ENCODE data around the gene C3orf20.

The C3orf20 gene

DNA sequence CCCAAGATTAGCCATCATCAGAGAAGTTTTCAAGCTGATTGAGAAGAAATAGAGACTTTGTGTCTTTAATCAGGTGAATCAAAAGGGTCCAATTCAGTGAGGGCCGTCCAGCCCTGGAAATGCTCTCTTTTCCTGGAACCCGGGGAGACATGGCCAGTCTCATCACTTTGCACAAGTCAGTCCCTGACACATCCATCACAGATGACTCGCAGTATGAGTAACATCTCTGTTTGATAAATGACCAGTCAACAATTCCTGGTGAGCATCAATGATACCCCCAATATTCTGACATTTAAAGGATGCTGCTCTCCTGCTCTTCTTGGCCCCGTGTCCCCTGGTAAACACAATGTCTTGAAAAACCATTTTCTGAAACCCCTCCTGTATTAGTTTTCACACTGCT is 26.7 kb downstream of the C3orf20 start:
- H3K4me3 ChIP-seq (ENCODE audit: control insufficient read depth, low read depth, low read length), result no peak overlapping the region
- TF ChIP-seq CTCF (conservative IDR thresholded peaks at IDR 0.05; ENCODE audit: control insufficient read depth, insufficient read depth, low read depth, low read length), result no peak
- DNase-seq (ENCODE audit: low read depth), result no peak

- no peak for TF ChIP-seq CTCF (conservative IDR thresholded peaks at IDR 0.05; ENCODE audit: control insufficient read depth, insufficient read depth, low read depth, low read length)
- no peak for DNase-seq (ENCODE audit: low read depth)
- no peak overlapping the region for H3K4me3 ChIP-seq (ENCODE audit: control insufficient read depth, low read depth, low read length)
Observed at GRCh38 chr3:14703128-14703750, 28.3 kb downstream of the C3orf20 start.

DNA sequence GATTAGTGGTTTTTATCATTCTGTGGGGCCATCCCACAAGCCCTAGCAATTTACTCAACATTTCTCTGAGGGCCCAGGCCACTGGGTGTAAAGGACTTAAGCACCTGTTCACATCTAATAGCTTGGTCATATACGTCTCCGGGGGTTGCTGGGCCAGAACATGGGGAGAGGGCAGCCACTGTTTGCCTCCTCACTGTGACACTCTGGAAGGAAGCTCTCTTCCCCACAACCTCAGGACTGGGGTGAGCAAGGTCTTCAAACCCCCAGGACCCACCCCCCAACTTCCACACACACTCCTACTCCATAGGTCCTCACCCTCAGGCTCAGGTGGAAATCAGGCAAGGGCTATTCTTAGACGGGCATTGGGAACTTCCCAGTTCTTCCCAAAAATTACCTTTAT is 28.9 kb downstream of the C3orf20 start:
- DNase-seq (ENCODE audit: low read depth), result no peak
- H3K4me3 ChIP-seq (ENCODE audit: control insufficient read depth, low read depth, low read length), result no peak overlapping the region
- TF ChIP-seq CTCF (conservative IDR thresholded peaks at IDR 0.05; ENCODE audit: control insufficient read depth, insufficient read depth, low read depth, low read length), result no peak

- H3K4me3 ChIP-seq (ENCODE audit: control insufficient read depth, low read depth, low read length), result no peak overlapping the region
- TF ChIP-seq CTCF (conservative IDR thresholded peaks at IDR 0.05; ENCODE audit: control insufficient read depth, insufficient read depth, low read depth, low read length), result no peak
- no peak for DNase-seq (ENCODE audit: low read depth)
Observed at GRCh38 chr3:14706096-14706495, 31.2 kb downstream of the C3orf20 start.

DNA sequence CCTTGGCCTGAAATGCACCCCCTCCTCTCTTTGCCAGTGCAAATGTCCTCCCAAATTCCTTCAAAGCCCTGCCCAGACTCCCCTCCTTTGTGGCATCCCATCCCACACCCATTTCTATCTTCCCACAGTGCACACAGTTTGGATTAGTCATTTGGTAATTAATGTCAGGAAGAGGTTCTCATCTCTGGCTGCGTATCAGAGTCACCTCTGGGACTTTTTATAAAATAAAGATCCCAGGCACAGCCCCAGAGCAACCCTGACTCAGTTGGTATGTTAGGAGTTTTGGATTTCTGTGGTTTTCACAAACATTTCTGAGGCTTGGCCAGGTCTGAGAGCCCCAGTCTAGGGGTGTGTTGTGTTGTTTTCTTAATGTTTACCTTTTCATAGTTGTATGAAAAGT is 41.6 kb downstream of the C3orf20 start:
- TF ChIP-seq CTCF (conservative IDR thresholded peaks at IDR 0.05; ENCODE audit: control insufficient read depth, insufficient read depth, low read depth, low read length), result no peak
- no peak overlapping the region for H3K4me3 ChIP-seq (ENCODE audit: control insufficient read depth, low read depth, low read length)
- DNase-seq (ENCODE audit: low read depth), result peak; percentile 48

- H3K4me3 ChIP-seq (ENCODE audit: control insufficient read depth, low read depth, low read length), result no peak overlapping the region
- DNase-seq (ENCODE audit: low read depth), result no peak
- no peak for TF ChIP-seq CTCF (conservative IDR thresholded peaks at IDR 0.05; ENCODE audit: control insufficient read depth, insufficient read depth, low read depth, low read length)
Observed at GRCh38 chr3:14717307-14717706, 42.4 kb downstream of the C3orf20 start.

- no peak overlapping the region for H3K4me3 ChIP-seq (ENCODE audit: control insufficient read depth, low read depth, low read length)
- no peak for TF ChIP-seq CTCF (conservative IDR thresholded peaks at IDR 0.05; ENCODE audit: control insufficient read depth, insufficient read depth, low read depth, low read length)
- no peak for DNase-seq (ENCODE audit: low read depth)
Observed at GRCh38 chr3:14718539-14718938, 43.6 kb downstream of the C3orf20 start.

Measured in fibroblast of mammary gland (primary cell).